Kidney (tissue), 14 donors: ENCODE measurements around the gene TBC1D3B. TPM values are rescaled to one million over a fixed set of nuclear protein-coding genes. Genes with fewer than 3 reads are reported as not detected.

Source experiments
- DNase-seq, 5 donors: peaks; one replicate each; pipeline ENCODE4 v3.0.0-alpha.2; 2013 to 2020
- FAIRE-seq: peaks from 2 replicates; lab custom pipeline; 2012; peaks lifted over from hg19 to GRCh38; lab: Jason Lieb, UNC
- H3K27ac ChIP-seq, 2 donors: one replicate each; pipeline ENCODE4 v1.7.0; 2013; ENCODE audit warnings: low read depth in 2 of 2, low read length in 2 of 2, inconsistent platforms in 1 of 2
- H3K27me3 ChIP-seq: one replicate; pipeline ENCODE4 v1.7.1; 2013; ENCODE audit warnings: low read length, inconsistent platforms; ENCODE audit not compliant: control insufficient read depth, insufficient read depth
- H3K36me3 ChIP-seq, 3 donors: one replicate each; pipeline versions ENCODE4 v1.7.0 to v1.7.1; 2013; ENCODE audit warnings: low read length in 3 of 3, control low read depth in 1 of 3, inconsistent platforms in 1 of 3; ENCODE audit not compliant: insufficient read depth in 3 of 3, control insufficient read depth in 2 of 3
- H3K4me1 ChIP-seq, 3 donors: one replicate each; pipeline versions ENCODE4 v1.7.0 to v1.7.1; 2013; ENCODE audit warnings: low read length in 3 of 3, inconsistent platforms in 1 of 3, low read depth in 1 of 3; ENCODE audit not compliant: control insufficient read depth in 2 of 3, insufficient read depth in 2 of 3
- H3K4me3 ChIP-seq, 3 donors: one replicate each; pipeline versions ENCODE4 v1.7.0 to v1.8.1; 2013; ENCODE audit warnings: low read length in 3 of 3, control low read depth in 1 of 3, inconsistent platforms in 1 of 3
- H3K9ac ChIP-seq, 3 donors: one replicate each; pipeline versions ENCODE4 v1.7.0 to v1.7.1; 2013; ENCODE audit warnings: low read length in 3 of 3, control low read depth in 1 of 3, inconsistent platforms in 1 of 3
- H3K9me3 ChIP-seq, 3 donors: one replicate each; pipeline versions ENCODE4 v1.7.0 to v1.7.1; 2013; ENCODE audit warnings: low read length in 3 of 3, control low read depth in 1 of 3, inconsistent platforms in 1 of 3; ENCODE audit not compliant: control insufficient read depth in 2 of 3, insufficient read depth in 1 of 3
- CTCF ChIP-seq: IDR thresholded peaks from 3 replicates; pipeline ENCODE4 v1.5.1; 2012; ENCODE audit warnings: mild to moderate bottlenecking, moderate library complexity, borderline replicate concordance; ENCODE audit not compliant: insufficient read depth; ENCODE audit errors: extremely low read depth
- intact Hi-C: fragments of 100-400 bp; cut with DNase I; formaldehyde crosslinking; loops from one replicate; pipeline ENCODE4 v1.11.1; 2022
- polyA plus RNA-seq: library from polyadenylated mRNA; stranded (reverse); fragments of 350-450 nt; fragmentation: Illumina TruSeq; extraction: RNeasy Lipid Tissue Mini Kit (QIAGEN cat#74804); gene quantifications from one replicate; pipeline ENCODE4 v1.2.3, GENCODE V29; 2014; ENCODE audit warnings: low read depth, low replicate concordance; ENCODE audit not compliant: insufficient read depth
- total RNA-seq: library from RNA; stranded (reverse); fragmentation: NEBNext Ultra II Directional; extraction: Animal tissue kit (Norgen Biotek cat#: 25700); gene quantifications from one replicate; pipeline ENCODE4 v1.2.1, GENCODE V29; 2021
- donor health status: control.
- donor health status: control.
- donor health status: control.
- donor health status: control.
- donor health status: control.
- donor health status: DM: yes; HTN: yes; CAD: no.
- donor health status: Normal renal cell carcinoma (clear cell type).

The TBC1D3B gene
- total and polyA plus RNA-seq, 2 donors from 2014 or later, result 1.3 to 7.7 TPM

- no peaks in the 10 kb centered on the region for H3K27me3 ChIP-seq
- no peak for TF ChIP-seq CTCF
- no peak overlapping the region for H3K9ac ChIP-seq
- H3K9me3 ChIP-seq, result peaks cover 0 to 5% (median under 1%) of the 10 kb centered on the region in 3 donors
- no peaks in the 10 kb centered on the region for H3K4me1 ChIP-seq
- no peaks in the 10 kb centered on the region for H3K36me3 ChIP-seq
- DNase-seq (no peak), FAIRE-seq (no peak)
- no peak overlapping the region for H3K4me3 ChIP-seq
- no peak overlapping the region for H3K27ac ChIP-seq
- intact Hi-C loops, result no loop called here
Observed at GRCh38 chr17:36120221-36120620, 56.2 kb downstream of the TBC1D3B start.

DNA sequence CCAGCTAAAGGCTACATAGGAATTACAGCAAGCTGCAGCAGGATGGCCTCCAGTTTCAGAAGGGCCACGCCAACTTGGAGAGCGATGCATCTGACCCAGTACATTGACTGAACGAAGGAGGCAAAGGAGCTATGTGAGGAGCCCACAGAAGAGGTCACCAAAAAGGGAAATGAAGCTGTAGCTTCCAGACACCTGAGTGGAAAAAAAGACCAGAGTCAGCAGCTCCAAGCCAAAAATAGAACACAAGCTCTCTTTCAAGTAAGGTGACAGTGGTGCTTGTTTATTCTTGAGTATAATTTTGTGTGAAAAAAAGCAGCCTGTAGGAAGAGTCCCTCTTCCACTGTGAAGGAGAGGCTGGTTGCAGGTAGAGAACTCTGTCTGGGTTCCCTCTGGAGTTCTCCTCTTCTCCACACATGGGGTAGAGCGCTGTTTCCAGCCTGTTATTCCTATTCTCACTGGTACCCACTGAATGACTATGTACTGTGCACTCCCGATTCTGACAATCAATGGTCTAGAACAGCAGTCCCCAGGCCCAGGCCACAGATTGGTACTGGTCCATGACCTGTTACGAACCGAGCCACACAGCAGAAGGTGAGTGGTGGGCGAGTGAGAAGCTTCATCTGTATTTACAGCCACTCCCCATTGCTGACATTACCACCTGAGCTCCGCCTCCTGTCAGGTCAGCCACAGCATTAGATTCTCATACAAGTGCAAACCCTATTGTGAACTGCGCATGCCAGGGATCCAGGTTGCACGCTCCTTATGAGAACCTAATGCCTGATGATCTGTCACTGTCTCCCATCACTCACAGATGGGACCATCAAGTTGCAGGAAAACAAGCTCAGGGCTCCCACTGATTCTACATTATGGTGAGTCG is 57.7 kb downstream of the TBC1D3B start:
- FAIRE-seq, result no peak
- H3K27me3 ChIP-seq, result no peaks in the 10 kb centered on the region
- intact Hi-C loops, result no loop called here
- no peaks in the 10 kb centered on the region for H3K4me1 ChIP-seq
- no peak for TF ChIP-seq CTCF
- no peak overlapping the region for H3K27ac ChIP-seq
- H3K9me3 ChIP-seq, result no peaks in the 10 kb centered on the region
- H3K4me3 ChIP-seq, result no peak overlapping the region
- H3K36me3 ChIP-seq, result no peaks in the 10 kb centered on the region
- no peak overlapping the region for H3K9ac ChIP-seq
- DNase-seq, result no peak

- H3K4me3 ChIP-seq, result no peak overlapping the region
- FAIRE-seq, result no peak
- intact Hi-C loops, result no loop called here
- no peak overlapping the region for H3K27ac ChIP-seq
- H3K9ac ChIP-seq, result no peak overlapping the region
- DNase-seq, result no peak
- no peaks in the 10 kb centered on the region for H3K9me3 ChIP-seq
- H3K27me3 ChIP-seq, result no peaks in the 10 kb centered on the region
- TF ChIP-seq CTCF, result no peak
- H3K4me1 ChIP-seq, result no peaks in the 10 kb centered on the region
- no peaks in the 10 kb centered on the region for H3K36me3 ChIP-seq
Observed at GRCh38 chr17:36117505-36118382, 58.7 kb downstream of the TBC1D3B start.

Other genes starting within 250 kb of the TBC1D3B start
- not detected for gene RDM1, start 245.9 kb downstream of the TBC1D3B start, total RNA-seq
- 0.56 TPM for gene RDM1, start 245.9 kb downstream of the TBC1D3B start, polyA plus RNA-seq
- gene LYZL6, start 232.9 kb downstream of the TBC1D3B start, total RNA-seq, result not detected
- not detected for gene LYZL6, start 232.9 kb downstream of the TBC1D3B start, polyA plus RNA-seq
- gene CCL16, start 195.1 kb downstream of the TBC1D3B start, total RNA-seq, result 0.79 TPM
- not detected for gene CCL16, start 195.1 kb downstream of the TBC1D3B start, polyA plus RNA-seq
- gene CCL14, start 189.9 kb downstream of the TBC1D3B start, total RNA-seq, result 134 TPM
- 14.2 TPM for gene CCL14, start 189.9 kb downstream of the TBC1D3B start, polyA plus RNA-seq
- 0.82 TPM for gene CCL15, start 175.1 kb downstream of the TBC1D3B start, total RNA-seq
- gene CCL15, start 175.1 kb downstream of the TBC1D3B start, polyA plus RNA-seq, result 22.2 TPM
- 18.1 TPM for gene CCL23, start 158.7 kb downstream of the TBC1D3B start, total RNA-seq
- gene CCL23, start 158.7 kb downstream of the TBC1D3B start, polyA plus RNA-seq, result 4.8 TPM
- 4.5 TPM for gene CCL18, start 112.4 kb downstream of the TBC1D3B start, total RNA-seq
- not detected for gene CCL18, start 112.4 kb downstream of the TBC1D3B start, polyA plus RNA-seq
- gene CCL3, start 86.5 kb downstream of the TBC1D3B start, total RNA-seq, result 4.2 TPM
- 6.6 TPM for gene CCL3, start 86.5 kb downstream of the TBC1D3B start, polyA plus RNA-seq
- gene CCL4, start 72.8 kb downstream of the TBC1D3B start, total RNA-seq, result 5.1 TPM
- 3.9 TPM for gene CCL4, start 72.8 kb downstream of the TBC1D3B start, polyA plus RNA-seq
- gene CCL3L1, start 20.1 kb upstream of the TBC1D3B start, total RNA-seq, result 0.38 TPM
- gene CCL3L1, start 20.1 kb upstream of the TBC1D3B start, polyA plus RNA-seq, result 1.2 TPM
- gene CCL4L2, start 34.4 kb upstream of the TBC1D3B start, total RNA-seq, result 1.6 TPM
- gene CCL4L2, start 34.4 kb upstream of the TBC1D3B start, polyA plus RNA-seq, result 3.4 TPM
- 0.41 TPM for gene TBC1D3I, start 87.9 kb upstream of the TBC1D3B start, total RNA-seq
- not detected for gene TBC1D3I, start 87.9 kb upstream of the TBC1D3B start, polyA plus RNA-seq
- gene TBC1D3G, start 147.2 kb upstream of the TBC1D3B start, total RNA-seq, result not detected
- gene TBC1D3G, start 147.2 kb upstream of the TBC1D3B start, polyA plus RNA-seq, result not detected
- not detected for gene TBC1D3H, start 211.8 kb upstream of the TBC1D3B start, total RNA-seq
- not detected for gene TBC1D3H, start 211.8 kb upstream of the TBC1D3B start, polyA plus RNA-seq